ENCODE results near the gene CDRT4.

CDRT4 gene

DNA sequence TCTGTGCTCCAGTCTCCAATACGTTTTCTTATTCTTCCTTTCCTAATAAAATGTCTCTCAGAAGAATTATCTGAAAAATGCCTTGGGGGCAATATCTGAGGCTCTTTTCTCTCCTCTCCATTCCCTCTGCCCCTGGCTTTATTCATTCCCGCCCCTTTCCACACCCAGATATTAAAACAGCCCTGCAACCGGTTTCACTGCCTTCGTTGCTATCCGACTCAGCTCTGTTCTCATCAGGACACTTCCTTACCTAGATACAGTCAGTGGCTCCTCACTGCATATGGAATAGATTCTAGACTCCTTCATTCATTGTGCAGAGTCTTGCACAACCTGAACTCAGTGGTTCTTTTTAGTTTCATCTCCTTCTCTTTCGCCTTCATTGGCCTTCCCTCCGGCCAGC, 74.0 kb downstream of the CDRT4 start:
- DNase-seq (ENCODE audit: low read depth in 2 of 2) = no peak

- no peak for DNase-seq (ENCODE audit: low read depth in 2 of 2)
Observed at GRCh38 chr17:15392326-15392741, 75.1 kb downstream of the CDRT4 start.

- no peak for DNase-seq (ENCODE audit: low read depth in 2 of 2)
Observed at GRCh38 chr17:15388356-15389041, 78.9 kb downstream of the CDRT4 start.

DNA sequence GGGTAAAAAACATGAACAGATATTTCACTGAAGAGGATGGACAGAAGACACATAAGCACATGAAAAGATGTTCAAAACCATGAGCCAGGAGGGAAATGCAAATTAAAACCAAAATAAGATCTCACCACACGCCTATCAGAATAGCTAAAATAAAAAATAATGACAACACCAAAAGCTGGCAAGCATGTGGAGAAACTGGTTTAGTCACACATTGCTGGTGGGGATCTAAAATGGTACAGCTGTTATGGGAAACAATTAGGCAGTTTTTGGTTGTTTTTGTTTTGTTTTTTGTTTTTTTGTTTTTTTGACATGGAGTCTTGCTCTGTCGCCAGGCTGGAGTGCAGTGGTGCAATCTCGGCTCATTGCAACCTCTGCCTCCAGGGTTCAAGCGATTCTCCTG, 81.3 kb downstream of the CDRT4 start:
- no peak for DNase-seq (ENCODE audit: low read depth in 2 of 2)

All from stimulated activated CD8-positive, alpha-beta memory T cell treated with anti-CD3 and anti-CD28 coated beads, Interleukin-15, amount 100 ng/mL, for 4 hours (primary cell).